Fibroblast of lung (primary cell): ENCODE results near the gene NMD3. TPM values are rescaled to one million over a fixed set of nuclear protein-coding genes. Genes with fewer than 3 reads are reported as not detected.
"Not testable (repeated sequence)": the region's sequence is repeated elsewhere in the genome, so short reads cannot be mapped to it uniquely, and the experiment has no call there.

ENCODE experiments used
- DNase-seq, 2 donors: peaks; one replicate each; pipeline versions ENCODE4 v3.0.0 to v3.0.0-alpha.2; 2010; ENCODE audit warnings: low read depth in 2 of 2
- H2AFZ ChIP-seq: 2 replicates; pipeline ENCODE4 v1.5.1; 2012; ENCODE audit warnings: low read length, control low read depth, inconsistent platforms
- H3K27ac ChIP-seq: 2 replicates; pipeline ENCODE4 v1.5.1; 2011; ENCODE audit warnings: low read length, control low read depth; ENCODE audit not compliant: insufficient read depth
- H3K27me3 ChIP-seq: 2 replicates; pipeline ENCODE4 v1.5.1; 2011; ENCODE audit warnings: mild to moderate bottlenecking, low read length; ENCODE audit not compliant: control insufficient read depth, insufficient read depth
- H3K36me3 ChIP-seq: 2 replicates; pipeline ENCODE4 v1.5.1; 2011; ENCODE audit warnings: low read length; ENCODE audit not compliant: control insufficient read depth, insufficient read depth
- H3K4me1 ChIP-seq: 2 replicates; pipeline ENCODE4 v1.5.1; 2011; ENCODE audit warnings: low read length; ENCODE audit not compliant: control insufficient read depth, insufficient read depth; ENCODE audit errors: extremely low read depth
- H3K4me2 ChIP-seq: 2 replicates; pipeline ENCODE4 v1.5.1; 2011; ENCODE audit warnings: low read length, control low read depth; ENCODE audit not compliant: insufficient read depth; ENCODE audit errors: extremely low read depth
- H3K4me3 ChIP-seq, 4 experiments: fragments of 200-600 bp in 1 of 4; sonication (generic) in 1 of 4; replicated peaks in 1 of 4; 2 replicates each; pipeline ENCODE4 v1.5.1; 2011 to 2016; ENCODE audit warnings: low read length in 4 of 4, low read depth in 3 of 4, mild to moderate bottlenecking in 3 of 4, control low read depth in 2 of 4, inconsistent platforms in 1 of 4, mixed read lengths in 1 of 4; ENCODE audit not compliant: insufficient read depth in 1 of 4; ENCODE audit errors: control extremely low read depth in 1 of 4
- H3K79me2 ChIP-seq: 2 replicates; pipeline ENCODE4 v1.5.1; 2012; ENCODE audit warnings: mild to moderate bottlenecking, low read length, inconsistent platforms; ENCODE audit not compliant: control insufficient read depth, insufficient read depth
- H3K9ac ChIP-seq: 2 replicates; pipeline ENCODE4 v1.5.1; 2011; ENCODE audit warnings: mild to moderate bottlenecking, low read length, control low read depth; ENCODE audit not compliant: insufficient read depth
- H3K9me3 ChIP-seq: 2 replicates; pipeline ENCODE4 v1.5.1; 2012; ENCODE audit warnings: low read depth, low read length; ENCODE audit not compliant: control insufficient read depth, insufficient read depth
- H4K20me1 ChIP-seq: 2 replicates; pipeline ENCODE4 v1.5.1; 2011; ENCODE audit warnings: low read length; ENCODE audit not compliant: control insufficient read depth, insufficient read depth; ENCODE audit errors: extremely low read depth
- CTCF ChIP-seq, 2 donors: IDR thresholded peaks in 1 of 2; conservative IDR thresholded peaks in 1 of 2; 1 replicate in 1 of 2; 2 replicates in 1 of 2; pipeline ENCODE4 v1.5.1; 2011 to 2012; ENCODE audit warnings: low read length in 2 of 2, control low read depth in 1 of 2, inconsistent platforms in 1 of 2, low read depth in 1 of 2, mild to moderate bottlenecking in 1 of 2
- EZH2 ChIP-seq: IDR thresholded peaks from 2 replicates; pipeline ENCODE4 v1.5.1; 2012; ENCODE audit warnings: low read length, control low read depth, mild to moderate bottlenecking; ENCODE audit errors: missing control alignments
- polyA plus RNA-seq, 2 donors: library from polyadenylated mRNA; depleted of rRNA in 1 of 2; stranded (reverse) in 1 of 2; unstranded in 1 of 2; fragments of >200 nt; gene quantifications; 2 replicates each; pipeline ENCODE4 v1.2.1, GENCODE V29; 2011 to 2012; ENCODE audit warnings: missing spikeins in 1 of 2
- total RNA-seq: library from RNA; depleted of rRNA; stranded (reverse); fragments of >200 nt; gene quantifications from 2 replicates; pipeline ENCODE4 v1.2.1, GENCODE V29; 2014

Gene NMD3
- total and polyA plus RNA-seq, 2 donors (not counting 1 experiment from before 2014, with no cell fraction given), result 62.8 to 134 TPM

- H2AFZ ChIP-seq, result no peak overlapping the region
- H3K27me3 ChIP-seq, result no peaks in the 10 kb centered on the region
- no peak for TF ChIP-seq EZH2
- TF ChIP-seq CTCF (conservative IDR thresholded peaks at IDR 0.05 in 1 of 2, IDR thresholded peaks at IDR 0.05 in 1 of 2; ENCODE audit: low read depth in 1 of 2, low read length in 2 of 2), result no peak
- no peaks in the 10 kb centered on the region for H3K9me3 ChIP-seq
- H3K79me2 ChIP-seq, result no peaks in the 10 kb centered on the region
- no peaks in the 10 kb centered on the region for H3K4me1 ChIP-seq
- no peak for DNase-seq
- H4K20me1 ChIP-seq, result no peaks in the 10 kb centered on the region
- no peak overlapping the region for H3K4me3 ChIP-seq
- H3K4me2 ChIP-seq, result no peak overlapping the region
- no peak overlapping the region for H3K9ac ChIP-seq
- H3K36me3 ChIP-seq, result no peaks in the 10 kb centered on the region
- no peak overlapping the region for H3K27ac ChIP-seq
Measured at GRCh38 chr3:161275919-161276318, 54.8 kb downstream of the NMD3 start.

GRCh38 chr3:161282387-161282786 lies 61.3 kb downstream of the NMD3 start:
- not testable (repeated sequence) for H3K4me2 ChIP-seq, H3K4me1 ChIP-seq, H3K79me2 ChIP-seq, H3K9me3 ChIP-seq, H3K9ac ChIP-seq, H3K27me3 ChIP-seq, H3K4me3 ChIP-seq, H3K36me3 ChIP-seq, DNase-seq, H3K27ac ChIP-seq, H4K20me1 ChIP-seq, H2AFZ ChIP-seq

GRCh38 chr3:161284989-161285388 lies 63.9 kb downstream of the NMD3 start:
- H3K9ac ChIP-seq, result no peak overlapping the region
- H2AFZ ChIP-seq, result no peak overlapping the region
- no peak overlapping the region for H3K4me2 ChIP-seq
- H3K79me2 ChIP-seq, result no peaks in the 10 kb centered on the region
- no peak overlapping the region for H3K4me3 ChIP-seq
- no peaks in the 10 kb centered on the region for H3K27me3 ChIP-seq
- no peak overlapping the region for H3K27ac ChIP-seq
- H4K20me1 ChIP-seq, result no peaks in the 10 kb centered on the region
- no peaks in the 10 kb centered on the region for H3K4me1 ChIP-seq
- no peak for TF ChIP-seq EZH2
- TF ChIP-seq CTCF (conservative IDR thresholded peaks at IDR 0.05 in 1 of 2, IDR thresholded peaks at IDR 0.05 in 1 of 2; ENCODE audit: low read depth in 1 of 2, low read length in 2 of 2), result no peak
- peak; percentile 9 for DNase-seq
- H3K36me3 ChIP-seq, result no peaks in the 10 kb centered on the region
- no peaks in the 10 kb centered on the region for H3K9me3 ChIP-seq
